Measurements from ENCODE around the gene FBXO9. TPM values are rescaled to one million over a fixed set of nuclear protein-coding genes. Genes with fewer than 3 reads are reported as not detected.

The FBXO9 gene
- total RNA-seq, 1 experiment from 2014 or later = 68.4 TPM

- no peak overlapping the region for H2BK15ac ChIP-seq (ENCODE audit: low read depth, low read length)
- H4K5ac ChIP-seq (ENCODE audit: insufficient read length, low read depth, low read length) = no peak overlapping the region
- H3K4me3 Mint-ChIP-seq = no peak overlapping the region
- no peak overlapping the region for H3K23ac ChIP-seq (ENCODE audit: insufficient read length, low read depth, low read length)
- H3K4me2 ChIP-seq (ENCODE audit: insufficient read depth, insufficient read length, low read length) = no peak overlapping the region
- H2AK5ac ChIP-seq (ENCODE audit: insufficient read length, low read length) = no peak overlapping the region
- WGBS (ENCODE audit: extremely low coverage, insufficient read length, low lambda C conversion rate) = no CpG with 5 or more reads among the region's 10 CpGs
- H3K18ac ChIP-seq (ENCODE audit: insufficient read length, low read depth, low read length) = no peak overlapping the region
- H2BK5ac ChIP-seq (ENCODE audit: insufficient read length, low read length) = no peak overlapping the region
- H3K27ac Mint-ChIP-seq = no peak overlapping the region; a peak in 1 of 7 replicates
- H3K14ac ChIP-seq (ENCODE audit: insufficient read depth, low read length) = no peak overlapping the region
- no peak overlapping the region for H4K91ac ChIP-seq (ENCODE audit: insufficient read length, low read depth, low read length)
- H4K8ac ChIP-seq (replicated peaks; ENCODE audit: insufficient read length, low read depth, low read length) = no peak overlapping the region
- H3K9me3 Mint-ChIP-seq = no peaks in the 10 kb centered on the region
- DNase-seq = no peak
- no peak overlapping the region for H2BK12ac ChIP-seq (ENCODE audit: insufficient read length, low read depth, low read length)
- no peaks in the 10 kb centered on the region for H3K27me3 Mint-ChIP-seq (ENCODE audit: low read depth)
- H3K4me1 ChIP-seq (ENCODE audit: insufficient read depth, low read length) = peaks cover 4% of the 10 kb centered on the region; the same call in 1 of the 2 replicates
- peaks cover 20 to 21% of the 10 kb centered on the region in 2 experiments for H3K4me1 Mint-ChIP-seq
- no peak for TF ChIP-seq CTCF (conservative IDR thresholded peaks at IDR 0.05)
- no peaks in the 10 kb centered on the region for H3K79me1 ChIP-seq (ENCODE audit: insufficient read depth, low read depth, low read length, poor library complexity, severe bottlenecking)
- H3K27me3 ChIP-seq (ENCODE audit: insufficient read depth, low read length) = no peaks in the 10 kb centered on the region
- no peaks in the 10 kb centered on the region for H3K23me2 ChIP-seq (ENCODE audit: insufficient read length, low read depth, low read length, poor library complexity, severe bottlenecking)
- no peak overlapping the region for H3K9ac ChIP-seq (ENCODE audit: extremely low read depth, insufficient read length, low read length)
- no peak overlapping the region for H2BK120ac ChIP-seq (ENCODE audit: low read depth, low read length, poor library complexity, severe bottlenecking)
- no peak overlapping the region for H2BK20ac ChIP-seq (ENCODE audit: low read depth, low read length, poor library complexity, severe bottlenecking)
- H4K20me1 ChIP-seq (ENCODE audit: control insufficient read depth, insufficient read depth, insufficient read length) = no peaks in the 10 kb centered on the region
- H3K9me3 ChIP-seq (ENCODE audit: control insufficient read depth, low read depth, low read length) = no peaks in the 10 kb centered on the region
- no peak overlapping the region for H3K27ac ChIP-seq (ENCODE audit: insufficient read length, low read depth, low read length)
- no peak overlapping the region for H3K56ac ChIP-seq (ENCODE audit: insufficient read length, low read depth, low read length)
- H3K4ac ChIP-seq (ENCODE audit: low read depth, low read length) = no peak overlapping the region
- no peak overlapping the region for H2AFZ ChIP-seq (ENCODE audit: low read length)
- H3K79me2 ChIP-seq (ENCODE audit: insufficient read depth, low read length) = no peaks in the 10 kb centered on the region
- no peak overlapping the region for H3T11ph ChIP-seq (ENCODE audit: low read length)
- no peaks in the 10 kb centered on the region; a peak in 1 of 7 replicates for H3K36me3 Mint-ChIP-seq (ENCODE audit: insufficient read depth in 1 of 3, low read depth in 3 of 3)
Measured at GRCh38 chr6:53124131-53124800, 59.1 kb downstream of the FBXO9 start.
